ENCODE measurements around the gene TXNDC8. TPM values are rescaled to one million over a fixed set of nuclear protein-coding genes. Genes with fewer than 3 reads are reported as not detected.

Gene TXNDC8
- total and polyA plus RNA-seq, 2 of the 13 experiments (the other 11 are each of a cell fraction or from before 2014, with no cell fraction given), result not detected

- peak; percentile 65 for TF ChIP-seq PBX2 (CRISPR knock-in tag; IDR thresholded peaks at IDR 0.05)
- peak; percentile 86; the same call in 1 of the 2 replicates for TF ChIP-seq ZNF775 (CRISPR knock-in tag; IDR thresholded peaks at IDR 0.05; ENCODE audit: borderline replicate concordance)
- peak; percentile 73 for TF ChIP-seq HNF4G (IDR thresholded peaks at IDR 0.05; ENCODE audit: borderline replicate concordance, low read depth, low read length)
- 0 out of 2 replicates have a peak, but pooled peaks have one; percentile 28 for TF ChIP-seq HNF4G (CRISPR knock-in tag; IDR thresholded peaks at IDR 0.05; ENCODE audit: borderline replicate concordance, low read depth)
- TF ChIP-seq ZNF850 (CRISPR knock-in tag; conservative IDR thresholded peaks at IDR 0.05), result no peak
- TF ChIP-seq ERF (CRISPR knock-in tag; IDR thresholded peaks at IDR 0.05), result no peak
- TF ChIP-seq JUNB (CRISPR knock-in tag; IDR thresholded peaks at IDR 0.05; ENCODE audit: borderline replicate concordance), result no peak
- TF ChIP-seq HDAC2 (CRISPR knock-in tag; IDR thresholded peaks at IDR 0.05), result 0 out of 2 replicates have a peak, but pooled peaks have one; percentile 30
- peak; percentile 39; the same call in 1 of the 2 replicates for TF ChIP-seq CREM (IDR thresholded peaks at IDR 0.05)
- TF ChIP-seq CREM (CRISPR knock-in tag; IDR thresholded peaks at IDR 0.05), result no peak
- TF ChIP-seq ZNF121 (CRISPR knock-in tag; IDR thresholded peaks at IDR 0.05), result no peak
- TF ChIP-seq ZFYVE20 (CRISPR knock-in tag; IDR thresholded peaks at IDR 0.05; ENCODE audit: borderline replicate concordance, low read depth), result no peak
- TF ChIP-seq PATZ1 (CRISPR knock-in tag; IDR thresholded peaks at IDR 0.05), result no peak
- TF ChIP-seq ZNF724P (CRISPR knock-in tag; IDR thresholded peaks at IDR 0.05; ENCODE audit: borderline replicate concordance), result no peak
- TF ChIP-seq RAD51 (IDR thresholded peaks at IDR 0.05; ENCODE audit: borderline replicate concordance), result no peak
- TF ChIP-seq TFDP2 (CRISPR knock-in tag; IDR thresholded peaks at IDR 0.05), result no peak
- 0 out of 2 replicates have a peak, but pooled peaks have one; percentile 9 for TF ChIP-seq SAP130 (CRISPR knock-in tag; IDR thresholded peaks at IDR 0.05; ENCODE audit: low read depth)
- TF ChIP-seq KMT2A (CRISPR knock-in tag; IDR thresholded peaks at IDR 0.05), result 0 out of 2 replicates have a peak, but pooled peaks have one; percentile 29
- no peak for TF ChIP-seq NFIB (CRISPR knock-in tag; IDR thresholded peaks at IDR 0.05; ENCODE audit: borderline replicate concordance)
- no peak for TF ChIP-seq ZBTB4 (CRISPR knock-in tag; IDR thresholded peaks at IDR 0.05; ENCODE audit: borderline replicate concordance)
- peak; percentile 68 for TF ChIP-seq HNF4A (CRISPR knock-in tag; IDR thresholded peaks at IDR 0.05)
- TF ChIP-seq ZNF501 (CRISPR knock-in tag; IDR thresholded peaks at IDR 0.05), result no peak
Measured at GRCh38 chr9:110282018-110282738, 55.5 kb downstream of the TXNDC8 start (continued).

Data from HepG2 (cell line).